EH (cell line): ENCODE measurements around the gene MEIS2.
A peak's percentile ranks its signal among the peaks of the same experiment; 100 is the strongest.
"Not testable (repeated sequence)": the region's sequence is repeated elsewhere in the genome, so short reads cannot be mapped to it uniquely, and the experiment has no call there.

ENCODE experiments used
- DNase-seq: peaks from one replicate; pipeline ENCODE4 v3.0.0-alpha.2; 2015; ENCODE audit warnings: low read depth

MEIS2 gene

DNA sequence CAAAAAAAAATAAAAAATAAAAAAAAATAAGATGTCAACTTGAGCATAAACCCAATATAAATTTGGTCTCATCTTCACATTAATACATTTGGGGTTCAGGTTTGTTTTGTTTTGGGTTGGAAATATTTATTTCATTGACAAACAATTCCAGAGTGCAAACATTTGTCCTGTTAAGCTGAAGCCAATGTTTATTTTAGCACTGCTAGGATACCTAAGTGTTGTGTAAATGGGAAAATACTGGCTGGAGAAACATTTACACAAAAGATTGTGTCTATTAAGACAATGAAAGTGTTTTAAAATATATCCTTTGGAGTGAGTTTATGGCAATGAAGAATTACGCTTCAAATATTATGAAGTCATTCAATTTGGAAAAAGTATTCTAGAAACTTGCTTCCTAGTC, 91.1 kb downstream of the MEIS2 start:
- DNase-seq: no peak

DNA sequence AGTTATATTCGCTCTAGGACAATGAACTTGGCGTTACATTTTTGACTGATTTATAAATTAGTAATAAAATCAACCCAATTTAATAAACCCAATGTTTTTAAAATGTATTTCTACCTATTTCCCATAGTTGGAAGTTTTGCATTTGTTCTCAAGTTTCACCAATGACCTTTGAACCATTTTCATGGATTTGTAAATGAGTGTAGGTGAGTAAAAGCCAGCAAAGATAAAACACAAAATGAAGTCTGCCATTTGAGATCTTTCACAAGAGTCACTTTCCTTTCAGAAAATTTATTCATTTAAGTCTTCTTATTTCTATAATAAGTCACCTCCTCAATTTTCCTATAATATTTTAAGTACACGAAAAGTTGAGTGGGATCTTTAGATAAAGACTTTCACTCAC, 92.1 kb downstream of the MEIS2 start:
- no peak for DNase-seq

DNA sequence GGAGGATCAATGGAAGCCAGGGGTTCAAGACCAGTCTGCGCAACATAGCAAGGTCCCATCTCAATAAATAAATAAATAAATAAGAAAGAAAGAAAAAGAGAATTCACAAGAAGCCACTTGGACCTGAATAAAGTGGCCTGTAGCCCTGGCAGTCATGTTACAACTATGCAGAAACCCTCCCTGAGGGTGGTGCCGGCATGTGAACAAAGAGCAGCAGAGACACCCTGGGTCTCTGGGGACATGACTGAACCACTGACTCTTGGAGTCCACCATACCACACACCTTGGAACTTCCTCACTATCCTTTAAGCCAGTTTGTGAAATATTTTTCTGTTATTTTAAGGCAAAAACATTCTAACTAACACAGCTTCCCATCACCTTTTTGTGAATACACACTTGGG, 93.0 kb downstream of the MEIS2 start:
- DNase-seq: peak; percentile 16

GRCh38 chr15:37004981-37005735, 95.2 kb downstream of the MEIS2 start:
- no peak for DNase-seq

- DNase-seq: no peak
These were observed 95.9 kb downstream of the MEIS2 start for GRCh38 chr15:37004373-37004869.

- DNase-seq: no peak
These were observed 98.2 kb downstream of the MEIS2 start for GRCh38 chr15:37002041-37002672.

GRCh38 chr15:37001417-37001816, 98.9 kb downstream of the MEIS2 start:
- DNase-seq: no peak

DNA sequence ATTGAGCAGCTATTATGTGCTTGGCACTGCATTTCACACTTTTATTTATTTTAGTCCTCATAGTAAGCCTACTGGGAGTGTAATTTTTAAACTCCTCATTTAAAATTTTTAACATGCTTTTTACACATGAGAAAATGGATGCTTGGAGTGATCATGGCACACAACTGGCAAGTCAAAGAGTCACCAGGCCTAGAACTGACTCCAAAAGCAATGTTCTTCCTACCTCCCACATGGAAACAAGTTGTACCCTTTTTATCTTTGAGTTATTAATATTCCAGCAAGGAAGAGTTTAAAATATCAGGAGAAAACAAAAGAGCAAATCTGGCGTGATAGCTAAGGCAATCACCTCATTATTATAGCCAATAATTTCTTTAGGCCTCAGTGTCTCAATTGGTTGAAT, 100.6 kb downstream of the MEIS2 start:
- no peak for DNase-seq

DNA sequence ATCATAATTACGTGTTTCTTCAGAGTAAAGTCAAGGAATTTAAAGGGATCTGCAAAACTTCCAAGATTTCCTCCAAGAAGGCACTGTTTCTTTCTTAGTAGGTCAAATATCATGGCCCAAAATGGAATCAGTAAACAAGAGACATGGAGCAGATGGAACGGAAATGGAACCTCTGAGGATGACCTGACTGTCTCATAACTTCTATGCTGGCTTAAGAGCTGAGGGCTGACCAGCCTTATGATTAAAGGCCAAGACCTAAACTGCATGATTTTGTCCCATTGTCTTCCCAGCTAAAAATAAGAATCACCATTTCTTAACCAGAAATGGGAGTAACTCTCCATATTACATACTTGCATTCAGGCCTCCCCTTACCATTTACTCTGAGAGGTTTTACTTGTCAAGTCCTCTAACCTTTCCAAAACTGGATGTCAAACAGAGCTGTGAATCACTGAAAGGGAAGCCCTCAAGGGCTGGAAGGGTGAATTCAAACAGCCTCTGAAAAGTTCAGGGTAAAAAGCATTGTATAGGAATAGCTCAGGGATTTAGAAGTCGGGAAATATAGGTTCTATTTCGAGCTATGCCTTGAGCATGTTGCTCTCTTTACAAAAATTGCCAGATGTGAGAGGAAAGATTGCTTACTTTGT, 103.7 kb downstream of the MEIS2 start:
- DNase-seq: no peak

DNA sequence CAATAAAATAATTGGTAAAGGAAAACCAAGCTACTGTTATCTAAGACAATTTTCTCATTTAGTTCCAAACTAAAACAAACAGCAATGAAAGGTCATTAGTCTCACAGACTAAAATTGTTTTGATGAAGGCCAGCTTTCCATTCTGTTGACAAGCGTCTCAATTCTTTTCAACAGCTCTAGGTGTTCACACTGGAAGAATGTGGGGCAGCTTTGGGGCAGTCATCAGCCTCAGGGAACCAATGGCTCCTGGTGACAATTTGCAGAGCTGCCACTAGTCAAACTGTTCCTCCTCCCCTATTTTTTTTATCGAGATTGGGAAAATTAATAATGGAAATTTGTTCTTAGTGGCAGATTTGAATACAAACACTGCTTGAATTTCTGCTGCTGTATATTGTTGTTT, 104.2 kb downstream of the MEIS2 start:
- DNase-seq: no peak

- no peak for DNase-seq
These were observed 105.6 kb downstream of the MEIS2 start for GRCh38 chr15:36994790-36995189.

- no peak for DNase-seq
These were observed 107.9 kb downstream of the MEIS2 start for GRCh38 chr15:36992454-36992853.

GRCh38 chr15:36988947-36989346, 111.4 kb downstream of the MEIS2 start:
- peak; percentile 15 for DNase-seq

DNA sequence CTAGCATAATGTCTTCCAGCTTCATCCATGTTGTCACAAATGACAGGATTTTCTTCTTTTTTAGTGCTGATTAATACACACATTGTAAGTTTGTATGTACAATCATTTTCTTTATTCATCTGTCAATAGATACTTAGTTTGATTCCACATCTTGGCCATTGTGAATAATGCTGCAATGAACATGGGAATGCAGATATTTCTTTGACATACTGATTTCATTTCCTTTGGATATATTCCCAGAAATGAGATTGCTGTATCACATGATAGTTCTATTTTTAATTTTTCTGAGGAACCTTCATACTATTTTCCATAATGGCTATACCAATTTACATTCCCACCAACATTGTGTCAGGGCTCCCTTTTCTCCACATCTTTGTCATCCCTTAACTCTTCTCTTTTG, 117.9 kb downstream of the MEIS2 start:
- DNase-seq: peak; percentile 43

- DNase-seq: not testable (repeated sequence)
These were observed 120.1 kb downstream of the MEIS2 start for GRCh38 chr15:36980281-36980680.

- DNase-seq: no peak
These were observed 121.7 kb downstream of the MEIS2 start for GRCh38 chr15:36978625-36979024.

DNA sequence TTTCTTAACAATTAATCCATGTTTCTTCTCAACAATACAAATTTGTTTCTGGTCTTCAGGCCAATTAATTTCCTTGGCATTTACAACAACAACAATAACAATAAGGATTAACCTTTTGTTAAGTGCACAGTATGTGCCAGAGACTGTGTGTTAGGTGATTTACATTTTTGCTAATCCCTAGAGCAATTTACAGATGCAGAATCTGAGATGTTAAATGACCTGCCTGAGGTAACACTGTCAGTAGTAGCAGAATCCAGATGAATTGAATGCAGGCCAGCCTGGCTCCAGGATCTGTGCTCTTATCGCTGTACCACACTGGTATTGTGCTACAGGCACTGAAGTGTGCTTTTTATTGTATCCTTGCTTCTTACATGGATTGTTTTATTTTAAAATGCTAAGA, 122.2 kb downstream of the MEIS2 start:
- DNase-seq: no peak

DNA sequence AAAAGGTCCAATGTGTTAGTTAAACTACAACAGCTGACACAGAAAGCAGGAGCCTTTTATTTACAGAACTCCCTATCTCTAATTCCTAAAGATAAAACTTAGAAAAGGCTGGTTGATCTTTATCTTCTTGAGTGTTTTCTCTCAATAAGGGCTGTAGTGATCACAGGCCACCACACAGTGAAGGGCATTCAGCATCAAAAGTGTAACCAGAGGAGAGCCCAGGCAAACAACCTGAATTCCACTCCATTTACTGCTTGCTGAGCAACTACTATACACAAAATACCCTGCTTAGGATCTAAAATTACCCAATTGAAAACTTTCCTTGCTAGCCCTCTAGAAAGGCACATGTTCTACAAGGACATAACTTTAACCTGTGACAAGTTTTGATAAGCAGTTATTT, 122.7 kb downstream of the MEIS2 start:
- no peak for DNase-seq

DNA sequence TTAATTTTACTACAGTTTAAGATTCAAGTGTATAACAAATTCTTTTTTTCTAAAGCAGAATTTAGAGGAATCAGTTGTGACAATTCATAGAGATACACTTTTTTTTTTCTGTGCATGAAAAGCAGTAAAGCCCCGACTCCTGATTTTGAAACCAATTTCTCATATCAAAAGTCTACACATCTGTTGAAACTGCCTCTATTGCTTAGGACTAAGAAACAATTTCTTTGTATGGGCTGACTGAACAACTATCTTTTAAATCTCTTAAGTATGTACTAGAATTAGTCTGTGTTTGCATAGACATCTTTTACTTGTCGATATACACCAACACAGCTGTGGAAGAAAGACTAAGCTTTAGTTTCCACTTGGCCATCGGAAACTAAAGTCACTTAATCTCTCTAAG, 127.6 kb downstream of the MEIS2 start:
- DNase-seq: no peak

DNA sequence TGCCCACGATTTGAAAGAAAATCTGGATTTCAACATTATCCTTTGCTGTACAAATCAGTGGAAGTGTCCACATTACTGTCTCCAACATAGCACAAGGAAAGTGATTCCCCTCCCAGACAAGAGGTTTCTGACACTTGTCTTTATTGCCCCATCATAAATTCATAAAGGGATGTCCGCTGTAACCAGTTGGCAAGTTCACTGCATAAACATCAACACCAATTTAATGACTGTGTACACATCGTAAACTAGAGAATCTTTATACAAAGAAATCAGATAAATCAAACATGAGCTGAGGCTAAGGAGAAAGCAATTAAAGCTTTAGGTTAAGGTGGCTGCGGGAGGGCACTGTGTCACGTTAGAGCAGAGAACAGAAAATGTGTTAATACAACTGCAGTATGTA, 129.8 kb downstream of the MEIS2 start:
- no peak for DNase-seq

- DNase-seq: no peak
These were observed 132.4 kb downstream of the MEIS2 start for GRCh38 chr15:36967929-36968328.

GRCh38 chr15:36966708-36967107, 133.6 kb downstream of the MEIS2 start:
- DNase-seq: no peak
